K562 (cell line): ENCODE measurements around the gene SP2. TPM values are rescaled to one million over a fixed set of nuclear protein-coding genes. Genes with fewer than 3 reads are reported as not detected.

ENCODE experiments used
- E2F4 ChIP-seq: sonication (generic); formaldehyde crosslinking; IDR thresholded peaks from 2 replicates; pipeline ENCODE4 v1.8.0; 2022; ENCODE audit warnings: mild to moderate bottlenecking, low read depth, missing genetic modification reagents
- FOXJ3 ChIP-seq: sonication (generic); formaldehyde crosslinking; IDR thresholded peaks from 2 replicates; pipeline ENCODE4 v1.4.0; 2020; ENCODE audit warnings: mild to moderate bottlenecking, missing genetic modification reagents
- MYBL2 ChIP-seq, 2 experiments: fragments of 450-650 bp in 1 of 2; sonication (generic) in 1 of 2; formaldehyde crosslinking in 1 of 2; IDR thresholded peaks; 2 replicates each; pipeline versions ENCODE4 v1.6.1 to v1.8.1; 2017 to 2022; ENCODE audit warnings: borderline replicate concordance in 1 of 2, inconsistent platforms in 1 of 2, low read depth in 1 of 2, mild to moderate bottlenecking in 1 of 2, missing genetic modification reagents in 1 of 2, moderate library complexity in 1 of 2
- NR2F6 ChIP-seq: fragments of 450-650 bp; formaldehyde crosslinking; IDR thresholded peaks from 2 replicates; pipeline ENCODE4 v1.4.0; 2020; ENCODE audit warnings: mild to moderate bottlenecking
- POU5F1 ChIP-seq: fragments of 150-350 bp; IDR thresholded peaks from 2 replicates; pipeline ENCODE4 v1.6.1; 2014; ENCODE audit warnings: borderline replicate concordance, low read length, low read depth, mild to moderate bottlenecking; ENCODE audit not compliant: partially characterized antibody
- STAT5B ChIP-seq: fragments of 250-450 bp; sonication (Bioruptor Pico); IDR thresholded peaks from 2 replicates; pipeline ENCODE4 v1.8.0; 2021; ENCODE audit warnings: mild to moderate bottlenecking, inconsistent platforms
- TCF7 ChIP-seq: sonication (generic); IDR thresholded peaks from 2 replicates; pipeline ENCODE4 v1.6.1; 2016; ENCODE audit warnings: antibody characterized with exemption, borderline replicate concordance
- ZBTB12 ChIP-seq: fragments of 250-450 bp; sonication (Bioruptor Pico); IDR thresholded peaks from 2 replicates; pipeline ENCODE4 v1.4.0; 2020
- ZNF696 ChIP-seq: fragments of 250-450 bp; sonication (Bioruptor Pico); conservative IDR thresholded peaks from 2 replicates; pipeline ENCODE4 v1.4.0; 2020; ENCODE audit warnings: mild to moderate bottlenecking, moderate library complexity
- polyA plus RNA-seq, 8 experiments: library from polyadenylated mRNA; depleted of rRNA in 4 of 8; stranded (reverse) in 5 of 8; unstranded in 3 of 8; fragments of >200 nt; fragmentation: Nextera tagmentation in 2 of 8; fragmentation: Illumina TruSeq in 1 of 8; extraction: Ambion mirVana in 2 of 8; extraction: Trizol in 1 of 8; gene quantifications; 2 replicates each; pipeline versions ENCODE4 v1.2.1 to v1.2.3, GENCODE V29; 2011 to 2014; ENCODE audit warnings: inconsistent platforms in 1 of 8, missing spikeins in 1 of 8
- total RNA-seq, 7 experiments: library from RNA; depleted of rRNA in 6 of 7; stranded (reverse); fragments of >200 nt in 6 of 7; fragmentation: Illumina TruSeq in 2 of 7; extraction: Trizol in 2 of 7; gene quantifications; 2 replicates each; pipeline versions ENCODE4 v1.2.1 to v1.2.3, GENCODE V29; 2011 to 2021; ENCODE audit warnings: low replicate concordance in 1 of 7
- TF ChIP-seq, protein P1 (sequence below): IDR thresholded peaks from 2 replicates; pipeline ENCODE4 v1.6.1; 2012; ENCODE audit warnings: low read depth, low read length, improper control_type of control experiment, borderline replicate concordance

The SP2 gene
- total and polyA plus RNA-seq, 9 of the 15 experiments (the other 6 are each of a cell fraction or from before 2014, with no cell fraction given), result 0.77 to 22.3 (median 2.3) TPM

DNA sequence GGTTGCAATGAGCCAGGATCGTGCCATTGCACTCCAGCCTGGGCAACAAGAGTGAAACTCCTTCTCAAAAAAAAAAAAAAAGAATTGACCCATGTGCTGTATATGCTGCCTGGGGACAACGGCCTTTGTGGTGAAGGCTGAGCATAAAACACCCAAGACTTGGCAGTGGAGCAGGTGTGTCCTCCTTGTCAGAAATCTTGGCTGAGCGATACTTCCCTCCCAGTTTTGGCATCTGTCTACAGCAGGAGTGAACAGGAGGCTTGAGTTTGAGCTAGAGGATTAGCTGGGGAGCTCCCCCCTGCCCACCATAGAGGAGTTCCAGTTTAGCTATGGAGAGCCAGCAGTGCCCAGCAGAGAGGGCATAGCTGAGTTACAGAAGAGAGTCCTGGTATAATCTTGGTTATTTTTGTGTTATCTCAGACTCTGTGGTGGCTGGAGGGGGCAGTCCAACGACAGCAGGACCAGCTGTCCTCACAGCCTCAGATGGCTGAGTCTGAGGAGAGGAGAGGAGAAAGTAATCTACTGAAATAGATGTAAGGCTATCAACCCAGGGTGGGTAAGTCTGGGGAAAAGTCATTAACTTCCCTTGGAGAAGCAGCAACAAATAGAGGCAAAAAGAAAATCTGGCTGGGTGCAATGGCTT is 18.4 kb downstream of the SP2 start (continued):
- TF ChIP-seq MYBL2 (IDR thresholded peaks at IDR 0.05; ENCODE audit: low read depth) (no peak), MYBL2 (CRISPR knock-in tag; IDR thresholded peaks at IDR 0.05; ENCODE audit: borderline replicate concordance) (no peak), TCF7 (no peak), ZBTB12 (CRISPR knock-in tag) (no peak), ZNF696 (no peak), POU5F1 (no peak), STAT5B (no peak), NR2F6 (CRISPR knock-in tag) (no peak), FOXJ3 (CRISPR knock-in tag) (no peak), E2F4 (no peak)
- TF ChIP-seq, protein P1, sequence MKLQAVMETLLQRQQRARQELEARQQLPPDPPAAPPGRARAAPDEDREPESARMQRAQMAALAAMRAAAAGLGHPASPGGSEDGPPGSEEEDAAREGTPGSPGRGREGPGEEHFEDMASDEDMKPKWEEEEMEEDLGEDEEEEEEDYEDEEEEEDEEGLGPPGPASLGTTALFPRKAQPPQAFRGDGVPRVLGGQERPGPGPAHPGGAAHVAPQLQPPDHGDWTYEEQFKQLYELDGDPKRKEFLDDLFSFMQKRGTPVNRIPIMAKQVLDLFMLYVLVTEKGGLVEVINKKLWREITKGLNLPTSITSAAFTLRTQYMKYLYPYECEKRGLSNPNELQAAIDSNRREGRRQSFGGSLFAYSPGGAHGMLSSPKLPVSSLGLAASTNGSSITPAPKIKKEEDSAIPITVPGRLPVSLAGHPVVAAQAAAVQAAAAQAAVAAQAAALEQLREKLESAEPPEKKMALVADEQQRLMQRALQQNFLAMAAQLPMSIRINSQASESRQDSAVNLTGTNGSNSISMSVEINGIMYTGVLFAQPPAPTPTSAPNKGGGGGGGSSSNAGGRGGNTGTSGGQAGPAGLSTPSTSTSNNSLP, result no peak
